ENCODE data around the gene TPSD1. TPM values are rescaled to one million over a fixed set of nuclear protein-coding genes. Genes with fewer than 3 reads are reported as not detected.

Gene TPSD1
- total and polyA plus RNA-seq, 5 donors from 2014 or later: not detected

GRCh38 chr16:1212616-1213194 is 43.2 kb upstream of the TPSD1 start:
- Mint-ChIP-seq H3K4me3 (no peak overlapping the region), H3K36me3 (no peaks in the 10 kb centered on the region), H3K4me1 (peaks cover 0 to 4% (median 0%) of the 10 kb centered on the region in 4 donors), H3K27ac (no peak overlapping the region), H3K27me3 (no peaks in the 10 kb centered on the region), H3K9me3 (peaks cover 0 to 1% (median 0%) of the 10 kb centered on the region in 7 donors)
- H3K9me3 ChIP-seq (ENCODE audit: control insufficient read depth in 2 of 2, low read length in 2 of 2): no peaks in the 10 kb centered on the region
- no peak for DNase-seq
- no peak overlapping the region for H3K4me3 ChIP-seq (ENCODE audit: low read depth, low read length)
- no peak overlapping the region for H3K27ac ChIP-seq (ENCODE audit: insufficient read depth, low read length, poor library complexity, severe bottlenecking)
- no peak for ATAC-seq (ENCODE audit: low read depth in 2 of 2)
- no peaks in the 10 kb centered on the region for H3K36me3 ChIP-seq (ENCODE audit: control insufficient read depth, insufficient read depth, low read length)
- no peaks in the 10 kb centered on the region for H3K4me1 ChIP-seq (ENCODE audit: control insufficient read depth, insufficient read depth, low read length, poor library complexity, severe bottlenecking)
- no peaks in the 10 kb centered on the region for H3K27me3 ChIP-seq (ENCODE audit: control insufficient read depth, insufficient read depth, low read length)

GRCh38 chr16:1213231-1213630 is 42.6 kb upstream of the TPSD1 start:
- ATAC-seq (ENCODE audit: low read depth in 2 of 2) (no peak), DNase-seq (no peak)
- Histone ChIP-seq H3K4me1 (ENCODE audit: control insufficient read depth, insufficient read depth, low read length, poor library complexity, severe bottlenecking) (no peaks in the 10 kb centered on the region), H3K9me3 (ENCODE audit: control insufficient read depth in 2 of 2, low read length in 2 of 2) (no peaks in the 10 kb centered on the region), H3K27me3 (ENCODE audit: control insufficient read depth, insufficient read depth, low read length) (no peaks in the 10 kb centered on the region), H3K4me3 (ENCODE audit: low read depth, low read length) (no peak overlapping the region), H3K36me3 (ENCODE audit: control insufficient read depth, insufficient read depth, low read length) (no peaks in the 10 kb centered on the region), H3K27ac (ENCODE audit: insufficient read depth, low read length, poor library complexity, severe bottlenecking) (no peak overlapping the region)
- peaks cover 0 to 1% (median 0%) of the 10 kb centered on the region in 7 donors for H3K9me3 Mint-ChIP-seq
- H3K27me3 Mint-ChIP-seq: no peaks in the 10 kb centered on the region
- no peak overlapping the region for H3K27ac Mint-ChIP-seq
- H3K36me3 Mint-ChIP-seq: no peaks in the 10 kb centered on the region
- no peak overlapping the region for H3K4me3 Mint-ChIP-seq
- H3K4me1 Mint-ChIP-seq: peaks cover 0 to 2% (median 0%) of the 10 kb centered on the region in 4 donors

- Mint-ChIP-seq H3K4me1 (no peaks in the 10 kb centered on the region), H3K27ac (no peak overlapping the region), H3K36me3 (no peaks in the 10 kb centered on the region), H3K27me3 (no peaks in the 10 kb centered on the region), H3K9me3 (peaks cover 0 to 1% (median 0%) of the 10 kb centered on the region in 7 donors), H3K4me3 (no peak overlapping the region)
- H3K4me3 ChIP-seq (ENCODE audit: low read depth, low read length): no peak overlapping the region
- no peaks in the 10 kb centered on the region for H3K27me3 ChIP-seq (ENCODE audit: control insufficient read depth, insufficient read depth, low read length)
- no peaks in the 10 kb centered on the region for H3K36me3 ChIP-seq (ENCODE audit: control insufficient read depth, insufficient read depth, low read length)
- no peaks in the 10 kb centered on the region for H3K4me1 ChIP-seq (ENCODE audit: control insufficient read depth, insufficient read depth, low read length, poor library complexity, severe bottlenecking)
- ATAC-seq (ENCODE audit: low read depth in 2 of 2) (no peak), DNase-seq (no peak)
- no peaks in the 10 kb centered on the region for H3K9me3 ChIP-seq (ENCODE audit: control insufficient read depth in 2 of 2, low read length in 2 of 2)
- no peak overlapping the region for H3K27ac ChIP-seq (ENCODE audit: insufficient read depth, low read length, poor library complexity, severe bottlenecking)
These were observed 42.0 kb upstream of the TPSD1 start for GRCh38 chr16:1213796-1214372.

GRCh38 chr16:1214719-1215118 is 41.1 kb upstream of the TPSD1 start:
- no peak overlapping the region for H3K27ac ChIP-seq (ENCODE audit: insufficient read depth, low read length, poor library complexity, severe bottlenecking)
- Mint-ChIP-seq H3K36me3 (no peaks in the 10 kb centered on the region), H3K27ac (no peak overlapping the region), H3K27me3 (no peaks in the 10 kb centered on the region), H3K4me3 (no peak overlapping the region), H3K4me1 (no peaks in the 10 kb centered on the region), H3K9me3 (peaks cover 0 to 1% (median 0%) of the 10 kb centered on the region in 7 donors)
- H3K4me3 ChIP-seq (ENCODE audit: low read depth, low read length): no peak overlapping the region
- no peak for DNase-seq
- no peaks in the 10 kb centered on the region for H3K27me3 ChIP-seq (ENCODE audit: control insufficient read depth, insufficient read depth, low read length)
- no peaks in the 10 kb centered on the region for H3K36me3 ChIP-seq (ENCODE audit: control insufficient read depth, insufficient read depth, low read length)
- H3K9me3 ChIP-seq (ENCODE audit: control insufficient read depth in 2 of 2, low read length in 2 of 2): no peaks in the 10 kb centered on the region
- ATAC-seq (ENCODE audit: low read depth in 2 of 2): no peak
- H3K4me1 ChIP-seq (ENCODE audit: control insufficient read depth, insufficient read depth, low read length, poor library complexity, severe bottlenecking): no peaks in the 10 kb centered on the region

GRCh38 chr16:1215574-1216295 is 40.1 kb upstream of the TPSD1 start:
- H3K4me1 Mint-ChIP-seq: no peaks in the 10 kb centered on the region
- no peaks in the 10 kb centered on the region for H3K36me3 Mint-ChIP-seq
- no peak for ATAC-seq (ENCODE audit: low read depth in 2 of 2)
- no peaks in the 10 kb centered on the region for H3K27me3 Mint-ChIP-seq
- no peak for DNase-seq
- Histone ChIP-seq H3K4me3 (ENCODE audit: low read depth, low read length) (no peak overlapping the region), H3K27ac (ENCODE audit: insufficient read depth, low read length, poor library complexity, severe bottlenecking) (no peak overlapping the region), H3K36me3 (ENCODE audit: control insufficient read depth, insufficient read depth, low read length) (no peaks in the 10 kb centered on the region), H3K9me3 (ENCODE audit: control insufficient read depth in 2 of 2, low read length in 2 of 2) (no peaks in the 10 kb centered on the region), H3K4me1 (ENCODE audit: control insufficient read depth, insufficient read depth, low read length, poor library complexity, severe bottlenecking) (no peaks in the 10 kb centered on the region), H3K27me3 (ENCODE audit: control insufficient read depth, insufficient read depth, low read length) (no peaks in the 10 kb centered on the region)
- H3K27ac Mint-ChIP-seq: no peak overlapping the region
- H3K4me3 Mint-ChIP-seq: no peak overlapping the region
- H3K9me3 Mint-ChIP-seq: peaks cover 0 to 1% (median 0%) of the 10 kb centered on the region in 7 donors

- DNase-seq (no peak), ATAC-seq (ENCODE audit: low read depth in 2 of 2) (no peak)
- Histone ChIP-seq H3K36me3 (ENCODE audit: control insufficient read depth, insufficient read depth, low read length) (no peaks in the 10 kb centered on the region), H3K4me3 (ENCODE audit: low read depth, low read length) (no peak overlapping the region), H3K27me3 (ENCODE audit: control insufficient read depth, insufficient read depth, low read length) (no peaks in the 10 kb centered on the region), H3K9me3 (ENCODE audit: control insufficient read depth in 2 of 2, low read length in 2 of 2) (no peaks in the 10 kb centered on the region), H3K27ac (ENCODE audit: insufficient read depth, low read length, poor library complexity, severe bottlenecking) (no peak overlapping the region), H3K4me1 (ENCODE audit: control insufficient read depth, insufficient read depth, low read length, poor library complexity, severe bottlenecking) (no peaks in the 10 kb centered on the region)
- no peaks in the 10 kb centered on the region for H3K36me3 Mint-ChIP-seq
- H3K4me1 Mint-ChIP-seq: no peaks in the 10 kb centered on the region
- H3K27me3 Mint-ChIP-seq: no peaks in the 10 kb centered on the region
- peaks cover 0 to 1% (median 0%) of the 10 kb centered on the region in 7 donors for H3K9me3 Mint-ChIP-seq
- no peak overlapping the region for H3K4me3 Mint-ChIP-seq
- H3K27ac Mint-ChIP-seq: no peak overlapping the region
These were observed 39.6 kb upstream of the TPSD1 start for GRCh38 chr16:1216296-1216619.

GRCh38 chr16:1216681-1217400 is 39.0 kb upstream of the TPSD1 start:
- DNase-seq: no peak
- no peaks in the 10 kb centered on the region for H3K27me3 Mint-ChIP-seq
- H3K36me3 Mint-ChIP-seq: no peaks in the 10 kb centered on the region
- H3K9me3 Mint-ChIP-seq: peaks cover 0 to 1% (median 0%) of the 10 kb centered on the region in 7 donors
- no peaks in the 10 kb centered on the region for H3K9me3 ChIP-seq (ENCODE audit: control insufficient read depth in 2 of 2, low read length in 2 of 2)
- H3K4me1 ChIP-seq (ENCODE audit: control insufficient read depth, insufficient read depth, low read length, poor library complexity, severe bottlenecking): no peaks in the 10 kb centered on the region
- H3K4me1 Mint-ChIP-seq: no peaks in the 10 kb centered on the region
- H3K4me3 Mint-ChIP-seq: no peak overlapping the region
- H3K27me3 ChIP-seq (ENCODE audit: control insufficient read depth, insufficient read depth, low read length): no peaks in the 10 kb centered on the region
- H3K36me3 ChIP-seq (ENCODE audit: control insufficient read depth, insufficient read depth, low read length): no peaks in the 10 kb centered on the region
- H3K4me3 ChIP-seq (ENCODE audit: low read depth, low read length): no peak overlapping the region
- no peak overlapping the region for H3K27ac Mint-ChIP-seq
- no peak for ATAC-seq (ENCODE audit: low read depth in 2 of 2)
- H3K27ac ChIP-seq (ENCODE audit: insufficient read depth, low read length, poor library complexity, severe bottlenecking): no peak overlapping the region
